HG02759 (cell line): Measurements from ENCODE around the gene SLC12A1.

Experiments
- ATAC-seq: cut with Tn5 transposase; IDR thresholded peaks from one replicate; pipeline ENCODE4 v1.9.1; 2021; ENCODE audit warnings: mild to moderate bottlenecking, moderate library complexity; ENCODE audit not compliant: unreplicated experiment

Gene SLC12A1

DNA sequence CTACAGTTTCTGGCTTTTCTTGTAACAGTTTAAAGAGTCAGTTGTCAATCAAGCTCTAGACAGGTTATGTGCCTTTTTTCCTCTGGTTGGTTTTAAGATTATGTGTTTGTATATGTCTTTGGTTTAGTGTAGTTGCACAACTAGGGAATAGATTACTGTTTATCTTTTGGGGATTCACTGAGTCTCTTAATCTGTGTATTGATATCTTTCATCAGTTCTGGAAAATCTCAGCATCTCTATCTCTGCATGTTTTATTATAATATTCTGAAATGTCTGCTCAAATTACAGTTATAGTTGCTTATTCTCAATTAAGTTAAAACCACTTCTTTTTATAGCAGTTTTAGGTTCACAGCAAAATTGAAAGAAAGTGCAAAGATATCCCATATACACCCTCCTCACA is 139.4 kb downstream of the SLC12A1 start:
- ATAC-seq, result no peak

DNA sequence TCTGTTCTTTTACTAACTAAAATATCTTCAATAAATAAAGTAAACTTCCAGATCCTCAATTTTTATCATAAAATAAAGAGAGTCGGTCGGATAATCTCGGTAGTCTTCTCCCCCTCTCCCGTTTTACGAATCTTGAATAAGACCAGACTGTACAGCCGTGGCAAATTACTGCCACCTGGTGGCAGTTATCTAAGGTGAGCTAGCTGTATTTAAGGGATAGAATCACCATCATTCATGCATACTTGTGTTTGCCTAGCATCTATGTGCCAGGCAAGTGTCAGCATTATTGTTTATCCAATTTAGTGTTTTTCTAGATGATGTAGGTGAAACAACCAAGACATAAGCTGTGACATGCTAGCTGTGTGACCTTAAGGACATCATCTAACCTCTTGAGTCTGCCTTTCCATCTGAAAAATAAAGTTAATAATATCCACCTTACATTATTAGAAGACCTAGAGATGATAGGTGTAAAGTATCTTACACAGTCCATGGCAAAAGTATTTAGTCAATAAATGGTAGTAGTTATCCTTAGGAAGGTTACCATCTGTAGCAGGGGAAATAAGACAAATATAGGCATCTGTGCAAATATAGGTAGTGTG is 146.5 kb downstream of the SLC12A1 start:
- ATAC-seq, result peak; percentile 85
